GM12864 (cell line): ENCODE results near the gene KIF1C.

ENCODE experiments used
- DNase-seq: peaks from one replicate; pipeline ENCODE4 v3.0.0-alpha.2; 2011; ENCODE audit warnings: low read depth
- H3K4me3 ChIP-seq: 2 replicates; pipeline ENCODE4 v1.5.1; 2011; ENCODE audit warnings: mild to moderate bottlenecking, low read depth, low read length, control low read depth
- CTCF ChIP-seq: IDR thresholded peaks from 2 replicates; pipeline ENCODE4 v1.5.1; 2011; ENCODE audit warnings: low read depth, mild to moderate bottlenecking, moderate library complexity, low read length, control low read depth, inconsistent platforms; ENCODE audit errors: missing control alignments

KIF1C gene

GRCh38 chr17:5032865-5033264, 35.1 kb downstream of the KIF1C start:
- no peak for TF ChIP-seq CTCF
- no peak for DNase-seq
- no peak overlapping the region for H3K4me3 ChIP-seq

- DNase-seq, result no peak
- H3K4me3 ChIP-seq, result no peak overlapping the region
- TF ChIP-seq CTCF, result no peak
Measured at GRCh38 chr17:5033352-5034015, 35.7 kb downstream of the KIF1C start.

GRCh38 chr17:5034063-5034462, 36.3 kb downstream of the KIF1C start:
- TF ChIP-seq CTCF, result no peak
- no peak for DNase-seq

GRCh38 chr17:5034651-5035050, 36.9 kb downstream of the KIF1C start:
- H3K4me3 ChIP-seq, result no peak overlapping the region
- no peak for TF ChIP-seq CTCF
- DNase-seq, result no peak

More at GRCh38 chr17:5034063-5034462, 36.3 kb downstream of the KIF1C start:
- H3K4me3 ChIP-seq, result no peak overlapping the region

GRCh38 chr17:5035315-5035714, 37.6 kb downstream of the KIF1C start, which contains the start of gene SLC52A1:
Gene SLC52A1 (minus strand): TSS chr17:5035426. CDS start chr17:5034606, 820 bp downstream.
- no peak for DNase-seq
- TF ChIP-seq CTCF, result no peak
- H3K4me3 ChIP-seq, result peak within 1 kb of the TSS; percentile 27

GRCh38 chr17:5042157-5043022, 44.6 kb downstream of the KIF1C start:
- no peak for TF ChIP-seq CTCF
- DNase-seq, result no peak
- no peak overlapping the region for H3K4me3 ChIP-seq
